Nephron progenitor cell (in vitro differentiated cells): ENCODE results near the gene MCM7.
A peak's percentile ranks its signal among the peaks of the same experiment; 100 is the strongest.

Experiments
- DNase-seq: peaks from one replicate; pipeline ENCODE4 v3.0.0; 2021
- H3K27ac Mint-ChIP-seq: 2 replicates; pipeline ENCODE4 v1.8.0; 2021; ENCODE audit warnings: mild to moderate bottlenecking, moderate library complexity, mixed read lengths
- H3K27me3 Mint-ChIP-seq: 2 replicates; pipeline ENCODE4 v1.8.0; 2021; ENCODE audit warnings: mild to moderate bottlenecking, low read depth, mixed read lengths; ENCODE audit not compliant: poor library complexity
- H3K36me3 Mint-ChIP-seq: 2 replicates; pipeline ENCODE4 v1.8.0; 2021; ENCODE audit warnings: low read depth, mixed read lengths
- H3K4me1 Mint-ChIP-seq: 2 replicates; pipeline ENCODE4 v1.8.0; 2021; ENCODE audit warnings: mixed read lengths
- H3K4me3 Mint-ChIP-seq: 2 replicates; pipeline ENCODE4 v1.8.0; 2021; ENCODE audit warnings: mild to moderate bottlenecking, moderate library complexity, mixed read lengths
- H3K9me3 Mint-ChIP-seq: 2 replicates; pipeline ENCODE4 v1.8.0; 2021; ENCODE audit warnings: mild to moderate bottlenecking, moderate library complexity, mixed read lengths
- TF ChIP-seq, protein P1 (sequence below): fragments of 200-600 bp; sonication (generic); IDR thresholded peaks from 2 replicates; pipeline ENCODE4 v1.5.0; 2021; ENCODE audit warnings: antibody characterized with exemption

The MCM7 gene

DNA sequence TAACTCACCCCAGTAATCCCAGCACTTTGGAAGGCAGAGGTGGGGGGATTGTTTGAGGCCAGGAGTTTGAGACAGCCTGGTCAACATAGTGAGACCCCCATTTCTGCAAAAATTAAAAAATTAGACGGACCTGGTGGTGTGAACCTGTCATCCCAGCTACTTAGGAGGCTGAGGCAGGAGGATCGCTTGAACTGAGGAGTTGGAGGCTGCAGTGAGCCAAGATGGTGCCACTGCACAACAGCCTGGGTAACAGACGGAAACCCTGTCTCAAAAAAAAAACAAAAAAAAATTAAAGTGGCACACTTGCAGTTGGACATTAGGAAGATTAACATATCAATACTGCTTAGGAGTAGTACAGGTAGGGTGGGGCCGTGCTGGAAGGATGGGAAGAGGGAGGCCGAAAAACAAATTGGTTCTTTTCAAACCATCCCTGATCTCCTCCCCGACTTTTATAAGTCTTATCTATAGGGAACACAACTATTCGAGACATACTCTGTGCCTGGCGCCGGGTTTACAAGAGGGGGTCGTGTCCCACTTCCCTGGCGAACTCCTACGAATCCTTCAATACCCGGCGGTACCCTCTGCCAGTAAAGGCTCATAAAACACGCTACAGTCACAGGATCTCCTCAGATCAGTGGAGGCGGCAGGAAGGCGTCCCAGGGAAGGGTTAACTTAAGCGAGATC lies 17.3 kb upstream of the MCM7 start:
- Mint-ChIP-seq H3K27me3 (peaks cover 3% of the 10 kb centered on the region), H3K36me3 (peaks cover 26% of the 10 kb centered on the region), H3K4me3 (peak overlapping the region; percentile 98), H3K27ac (peak overlapping the region; percentile 100), H3K9me3 (no peaks in the 10 kb centered on the region), H3K4me1 (peaks cover 34% of the 10 kb centered on the region)
- DNase-seq: no peak
- TF ChIP-seq, protein P1, sequence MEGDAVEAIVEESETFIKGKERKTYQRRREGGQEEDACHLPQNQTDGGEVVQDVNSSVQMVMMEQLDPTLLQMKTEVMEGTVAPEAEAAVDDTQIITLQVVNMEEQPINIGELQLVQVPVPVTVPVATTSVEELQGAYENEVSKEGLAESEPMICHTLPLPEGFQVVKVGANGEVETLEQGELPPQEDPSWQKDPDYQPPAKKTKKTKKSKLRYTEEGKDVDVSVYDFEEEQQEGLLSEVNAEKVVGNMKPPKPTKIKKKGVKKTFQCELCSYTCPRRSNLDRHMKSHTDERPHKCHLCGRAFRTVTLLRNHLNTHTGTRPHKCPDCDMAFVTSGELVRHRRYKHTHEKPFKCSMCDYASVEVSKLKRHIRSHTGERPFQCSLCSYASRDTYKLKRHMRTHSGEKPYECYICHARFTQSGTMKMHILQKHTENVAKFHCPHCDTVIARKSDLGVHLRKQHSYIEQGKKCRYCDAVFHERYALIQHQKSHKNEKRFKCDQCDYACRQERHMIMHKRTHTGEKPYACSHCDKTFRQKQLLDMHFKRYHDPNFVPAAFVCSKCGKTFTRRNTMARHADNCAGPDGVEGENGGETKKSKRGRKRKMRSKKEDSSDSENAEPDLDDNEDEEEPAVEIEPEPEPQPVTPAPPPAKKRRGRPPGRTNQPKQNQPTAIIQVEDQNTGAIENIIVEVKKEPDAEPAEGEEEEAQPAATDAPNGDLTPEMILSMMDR: no peak

DNA sequence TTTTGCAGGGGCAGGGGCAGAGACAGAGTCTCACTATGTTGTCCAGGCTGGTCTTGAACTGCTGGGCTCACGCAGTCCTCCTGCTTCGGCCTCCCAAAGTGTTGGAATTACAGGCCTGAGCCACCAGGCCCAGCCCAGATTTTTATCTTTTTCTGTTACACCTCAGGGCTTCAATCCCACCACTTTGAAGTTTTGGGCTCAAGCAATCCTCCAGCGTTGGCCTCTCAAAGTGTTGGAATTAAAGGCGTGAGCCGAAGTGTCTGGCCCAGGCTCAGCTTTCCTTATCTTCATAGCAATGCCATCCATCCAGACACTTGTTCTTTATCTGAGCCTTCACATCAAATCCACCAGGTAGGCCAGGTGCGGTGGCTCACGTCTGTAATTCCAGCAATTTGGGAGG lies 13.8 kb upstream of the MCM7 start:
- peaks cover 3% of the 10 kb centered on the region for H3K27me3 Mint-ChIP-seq
- TF ChIP-seq, protein P1: no peak
- H3K27ac Mint-ChIP-seq: no peak overlapping the region
- peaks cover 45% of the 10 kb centered on the region for H3K36me3 Mint-ChIP-seq
- H3K4me3 Mint-ChIP-seq: no peak overlapping the region
- peaks cover 28% of the 10 kb centered on the region for H3K4me1 Mint-ChIP-seq
- no peak for DNase-seq
- H3K9me3 Mint-ChIP-seq: no peaks in the 10 kb centered on the region

DNA sequence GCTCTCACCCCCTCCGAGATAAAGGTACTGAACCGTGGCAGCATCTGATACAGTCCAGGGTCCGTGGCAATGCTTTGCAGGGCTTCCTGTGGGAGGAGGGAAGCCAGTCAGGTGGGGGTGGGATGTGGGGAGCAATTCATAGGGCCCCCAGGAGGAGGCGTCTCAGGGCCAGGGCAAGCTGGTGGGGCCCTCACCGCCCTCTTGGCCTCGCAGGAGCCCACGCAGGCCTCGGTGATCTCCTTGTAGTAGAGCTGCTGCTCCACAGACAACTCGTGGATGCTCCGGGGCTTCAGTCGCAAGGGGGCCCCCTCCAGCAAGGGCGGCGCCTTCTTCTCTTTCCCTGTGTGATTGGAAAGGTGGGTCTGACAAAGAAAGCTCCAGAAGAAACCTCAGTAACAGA lies 10.7 kb upstream of the MCM7 start:
- peaks cover 56% of the 10 kb centered on the region for H3K36me3 Mint-ChIP-seq
- no peak for DNase-seq
- TF ChIP-seq, protein P1: no peak
- H3K4me1 Mint-ChIP-seq: peaks cover 15% of the 10 kb centered on the region
- no peaks in the 10 kb centered on the region for H3K9me3 Mint-ChIP-seq
- H3K27me3 Mint-ChIP-seq: no peaks in the 10 kb centered on the region
- no peak overlapping the region for H3K4me3 Mint-ChIP-seq
- peak overlapping the region; percentile 54 for H3K27ac Mint-ChIP-seq

DNA sequence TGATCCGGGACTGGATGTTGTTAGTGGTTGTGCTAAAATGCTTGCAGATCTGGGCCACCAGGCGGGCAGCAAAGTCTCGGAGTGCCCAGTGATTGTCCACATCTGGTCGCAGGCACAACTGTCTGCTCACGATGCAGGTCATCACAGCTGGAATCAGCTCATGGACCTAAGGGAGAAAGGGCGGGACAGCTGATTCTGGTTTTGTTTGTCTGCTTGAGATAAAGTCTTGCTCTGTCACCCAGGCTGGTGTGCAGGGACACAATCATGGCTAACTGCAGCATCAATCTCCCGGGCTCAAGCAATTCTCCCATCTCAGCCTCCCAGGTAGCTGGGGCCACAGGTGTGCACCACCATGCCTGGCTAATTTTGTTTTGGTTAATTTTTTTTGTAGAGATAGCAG lies 10.0 kb upstream of the MCM7 start:
- Mint-ChIP-seq H3K9me3 (no peaks in the 10 kb centered on the region), H3K4me3 (no peak overlapping the region), H3K27ac (peak overlapping the region; percentile 20), H3K36me3 (peaks cover 50% of the 10 kb centered on the region), H3K27me3 (no peaks in the 10 kb centered on the region), H3K4me1 (peaks cover 11% of the 10 kb centered on the region)
- TF ChIP-seq, protein P1: no peak
- no peak for DNase-seq

DNA sequence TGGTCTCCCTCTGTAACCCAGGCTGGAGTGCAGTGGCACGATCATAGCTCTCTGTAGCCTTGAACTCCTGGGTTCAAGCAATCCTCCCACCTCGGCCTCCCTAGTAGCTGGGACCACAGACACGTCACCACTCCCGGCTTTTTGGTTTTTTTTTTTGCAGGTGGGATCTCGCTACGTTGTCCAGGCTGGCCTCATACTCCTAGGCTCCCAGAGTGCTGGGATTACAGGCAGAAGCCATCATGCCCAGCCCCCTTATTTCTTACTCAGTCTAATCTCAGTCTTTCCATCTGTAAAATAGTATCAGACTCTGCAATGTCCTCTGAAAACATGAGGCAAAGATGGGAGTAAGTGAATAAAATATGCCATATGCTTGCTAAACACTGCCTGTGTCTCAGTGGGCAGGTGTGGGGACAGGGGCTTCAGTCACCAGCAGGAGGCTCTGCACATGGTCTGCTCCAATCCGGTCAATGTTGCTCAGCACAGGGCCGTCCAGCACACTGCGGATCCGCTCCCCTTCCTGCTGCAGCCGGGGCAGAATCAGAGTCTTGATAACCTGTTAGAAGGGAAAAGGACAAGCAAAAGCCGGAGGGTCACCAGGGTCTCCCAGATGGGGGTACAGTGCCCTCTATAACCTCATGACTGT lies 8.4 kb upstream of the MCM7 start:
- DNase-seq: no peak
- H3K27ac Mint-ChIP-seq: no peak overlapping the region
- peaks cover 1% of the 10 kb centered on the region for H3K27me3 Mint-ChIP-seq
- peaks cover 16% of the 10 kb centered on the region for H3K4me1 Mint-ChIP-seq
- TF ChIP-seq, protein P1: no peak
- peaks cover 54% of the 10 kb centered on the region for H3K36me3 Mint-ChIP-seq
- no peak overlapping the region for H3K4me3 Mint-ChIP-seq
- no peaks in the 10 kb centered on the region for H3K9me3 Mint-ChIP-seq

DNA sequence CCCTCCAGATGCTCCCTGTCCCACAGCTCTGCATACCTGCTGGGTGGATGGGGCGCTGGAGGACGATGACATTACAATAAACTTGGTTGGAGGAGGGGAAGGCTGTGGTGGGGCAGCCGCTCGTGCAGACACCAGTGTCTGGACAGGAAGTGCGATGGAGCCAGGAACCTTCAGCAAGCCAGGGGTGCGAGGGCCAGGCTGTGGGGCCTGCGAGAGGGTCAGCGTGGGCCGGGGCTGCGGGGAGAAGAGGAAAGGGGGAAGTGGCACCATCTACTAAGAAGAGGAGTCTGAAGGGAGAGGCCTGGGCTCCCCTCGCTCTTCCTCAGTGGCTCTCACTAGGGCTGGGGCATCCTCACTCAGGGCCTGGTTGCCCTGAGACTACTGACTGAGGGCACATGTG lies 6.7 kb upstream of the MCM7 start:
- no peak for DNase-seq
- TF ChIP-seq, protein P1: no peak
- Mint-ChIP-seq H3K9me3 (no peaks in the 10 kb centered on the region), H3K27me3 (peaks cover 7% of the 10 kb centered on the region), H3K4me1 (peaks cover 23% of the 10 kb centered on the region), H3K36me3 (peaks cover 52% of the 10 kb centered on the region), H3K27ac (peak overlapping the region; percentile 71), H3K4me3 (no peak overlapping the region)
